GM12878 (cell line): Measurements from ENCODE around the gene PCED1B. TPM values are rescaled to one million over a fixed set of nuclear protein-coding genes. Genes with fewer than 3 reads are reported as not detected.

Experiments
- ATAC-seq: fragments of 200-7000 bp; cut with Tn5 transposase; 3 replicates; pipeline ENCODE4 v1.9.1; 2020; ENCODE audit warnings: mild to moderate bottlenecking, moderate library complexity
- BruUV-seq: library from RNA; stranded (reverse); fragments of 400-500 nt; replicated peaks from 2 replicates; lab custom pipeline; 2021; lab: Mats Ljungman, UMichigan
- CTCF ChIA-PET: fragments of 300-600 bp; sonication (Branson Sonifier 250); formaldehyde crosslinking; extraction: SDS; loops from one replicate; lab custom pipeline; 2021; ENCODE audit warnings: inconsistent platforms; lab: Yijun Ruan, JAX
- POLR2A ChIA-PET: fragments of 350-600 bp; formaldehyde crosslinking; extraction: SDS; loops from one replicate; lab custom pipeline; 2021; ENCODE audit warnings: inconsistent platforms; lab: Charles Lee
- RAD21 ChIA-PET: fragments of 300-600 bp; sonication (Branson Sonifier 250); formaldehyde crosslinking; loops from one replicate; lab custom pipeline; 2023; ENCODE audit warnings: antibody characterized with exemption; ENCODE audit not compliant: unreplicated experiment; lab: Charles Lee
- SMC1A ChIA-PET: fragments of 300-600 bp; sonication (Branson Sonifier 250); formaldehyde crosslinking; loops from one replicate; lab custom pipeline; 2023; ENCODE audit not compliant: unreplicated experiment, uncharacterized antibody; lab: Charles Lee
- DNase-seq: peaks from one replicate; pipeline ENCODE4 v3.0.0-alpha.2; 2011; ENCODE audit warnings: low read depth, low spot score
- FAIRE-seq: peaks from 3 replicates; lab custom pipeline; 2011; peaks lifted over from hg19 to GRCh38; lab: Jason Lieb, UNC
- H2AFZ ChIP-seq: 2 replicates; pipeline ENCODE4 v1.6.0; 2011; ENCODE audit warnings: low read depth, low read length, control low read depth; ENCODE audit not compliant: control insufficient read depth
- H3K27ac ChIP-seq: 2 replicates; pipeline ENCODE4 v1.5.1; 2011; ENCODE audit warnings: control low read depth; ENCODE audit not compliant: control insufficient read depth, insufficient read depth
- H3K27me3 ChIP-seq, 2 experiments: replicated peaks in 1 of 2; 2 replicates each; pipeline versions ENCODE4 v1.6.0 to v1.6.1; 2011; ENCODE audit warnings: low read length in 1 of 2; ENCODE audit not compliant: control insufficient read depth in 2 of 2, insufficient read depth in 2 of 2
- H3K36me3 ChIP-seq, 2 experiments: 2 replicates each; pipeline ENCODE4 v1.5.1; 2011; ENCODE audit warnings: low read length in 1 of 2; ENCODE audit not compliant: control insufficient read depth in 2 of 2, insufficient read depth in 2 of 2
- H3K4me1 ChIP-seq: 2 replicates; pipeline ENCODE4 v1.6.1; 2011; ENCODE audit warnings: mild to moderate bottlenecking, low read length, moderate library complexity, mixed read lengths; ENCODE audit not compliant: control insufficient read depth, insufficient read depth
- H3K4me2 ChIP-seq: 2 replicates; pipeline ENCODE4 v1.6.0; 2011; ENCODE audit warnings: control low read depth; ENCODE audit not compliant: control insufficient read depth, insufficient read depth
- H3K4me3 ChIP-seq: fragments of 200-600 bp; sonication (generic); 2 replicates; pipeline ENCODE4 v1.5.1; 2016
- H3K79me2 ChIP-seq: 2 replicates; pipeline ENCODE4 v1.6.0; 2011; ENCODE audit warnings: low read length; ENCODE audit not compliant: control insufficient read depth, insufficient read depth
- H3K9ac ChIP-seq: 2 replicates; pipeline ENCODE4 v1.8.0; 2011; ENCODE audit warnings: low read length, control low read depth, mixed read lengths; ENCODE audit not compliant: control insufficient read depth, insufficient read depth
- H3K9me3 ChIP-seq: replicated peaks from 3 replicates; pipeline ENCODE4 v1.5.1; 2011; ENCODE audit warnings: mild to moderate bottlenecking, low read length; ENCODE audit not compliant: control insufficient read depth, insufficient read depth
- H4K20me1 ChIP-seq: 2 replicates; pipeline ENCODE4 v1.6.0; 2011; ENCODE audit not compliant: control insufficient read depth, insufficient read depth
- EP300 ChIP-seq, 2 experiments: fragments of 150-350 bp in 1 of 2; IDR thresholded peaks; 2 replicates each; pipeline ENCODE4 v1.6.1; 2011 to 2012; ENCODE audit warnings: low read depth in 2 of 2, low read length in 2 of 2, borderline replicate concordance in 1 of 2, improper control_type of control experiment in 1 of 2, inconsistent platforms in 1 of 2; ENCODE audit not compliant: control insufficient read depth in 1 of 2
- HDAC2 ChIP-seq: fragments of 200-600 bp; sonication (generic); IDR thresholded peaks from 2 replicates; pipeline ENCODE4 v1.6.1; 2017
- HDAC6 ChIP-seq: fragments of 200-600 bp; sonication (generic); IDR thresholded peaks from one replicate; pipeline ENCODE4 v1.8.0; 2017; ENCODE audit warnings: antibody characterized with exemption; ENCODE audit not compliant: unreplicated experiment
- KLF5 ChIP-seq: fragments of 450-650 bp; IDR thresholded peaks from 2 replicates; pipeline ENCODE4 v1.6.1; 2014; ENCODE audit warnings: mild to moderate bottlenecking; ENCODE audit not compliant: partially characterized antibody
- MEF2B ChIP-seq: fragments of 450-650 bp; IDR thresholded peaks from 2 replicates; pipeline ENCODE4 v1.6.1; 2018; ENCODE audit warnings: mild to moderate bottlenecking, moderate library complexity; ENCODE audit not compliant: partially characterized antibody, poor library complexity, severe bottlenecking
- MXI1 ChIP-seq: fragments of 150-350 bp; IDR thresholded peaks from 2 replicates; pipeline ENCODE4 v1.6.1; 2011; ENCODE audit warnings: low read depth, mild to moderate bottlenecking, inconsistent platforms, low read length, improper control_type of control experiment
- RCOR1 ChIP-seq: conservative IDR thresholded peaks from 2 replicates; pipeline ENCODE4 v1.6.1; 2012; ENCODE audit warnings: low read depth, low read length, improper control_type of control experiment
- SIX5 ChIP-seq: IDR thresholded peaks from 2 replicates; pipeline ENCODE4 v1.6.1; 2011; ENCODE audit warnings: mild to moderate bottlenecking, low read depth, low read length, moderate library complexity; ENCODE audit not compliant: severe bottlenecking
- SPI1 ChIP-seq: IDR thresholded peaks from 2 replicates; pipeline ENCODE4 v1.6.1; 2011; ENCODE audit warnings: low read depth, mild to moderate bottlenecking, low read length, moderate library complexity, borderline replicate concordance; ENCODE audit not compliant: insufficient read depth
- STAT3 ChIP-seq: IDR thresholded peaks from 2 replicates; pipeline ENCODE4 v1.6.1; 2011; ENCODE audit warnings: low read depth, low read length, improper control_type of control experiment
- YY1 ChIP-seq: IDR thresholded peaks from 2 replicates; pipeline ENCODE4 v1.6.1; 2011; ENCODE audit warnings: low read depth, mild to moderate bottlenecking, low read length
- ZZZ3 ChIP-seq: IDR thresholded peaks from 2 replicates; pipeline ENCODE4 v1.6.1; 2011; ENCODE audit warnings: low read depth; ENCODE audit not compliant: control insufficient read depth, insufficient read length
- WGBS: methylation state at CpG from one replicate; pipeline ENCODE4 v1.1.6; 2016; ENCODE audit warnings: low lambda C conversion rate; ENCODE audit not compliant: insufficient replicate concordance, insufficient coverage; ENCODE audit errors: missing lambda C conversion rate; 5-methylcytosine and 5-hydroxymethylcytosine counted together
- in situ Hi-C: fragments of 300-500 bp; cut with MboI; formaldehyde crosslinking; loops from 9 replicates; pipeline ENCODE4 v1.14.3; 2018; ENCODE audit warnings: mixed read lengths
- intact Hi-C: fragments of 100-400 bp; cut with micrococcal nuclease; formaldehyde crosslinking; loops from one replicate; pipeline ENCODE4 v1.14.2; 2022; ENCODE audit not compliant: unreplicated experiment
- polyA plus RNA-seq, 11 experiments: library from polyadenylated mRNA; depleted of rRNA in 4 of 11; unstranded in 6 of 11; stranded (reverse) in 5 of 11; fragments of >200 nt; fragmentation: Nextera tagmentation in 4 of 11; fragmentation: Illumina TruSeq in 1 of 11; extraction: Ambion mirVana in 4 of 11; extraction: Trizol in 1 of 11; gene quantifications; 1 replicate in 1 of 11; 2 replicates in 10 of 11; pipeline versions ENCODE4 v1.2.1 to v1.2.3, GENCODE V29; 2011 to 2016; ENCODE audit warnings: inconsistent platforms in 2 of 11, missing spikeins in 2 of 11, low read depth in 1 of 11
- total RNA-seq, 4 experiments: library from RNA; depleted of rRNA in 3 of 4; stranded (reverse); fragments of >200 nt in 3 of 4; fragmentation: Illumina TruSeq in 1 of 4; extraction: Trizol in 1 of 4; gene quantifications; 2 replicates each; pipeline versions ENCODE4 v1.2.1 to v1.2.3, GENCODE V29; 2013 to 2021

The PCED1B gene
- total and polyA plus RNA-seq, 10 of the 15 experiments (the other 5 are each of a cell fraction or from before 2014, with no cell fraction given) = 0.80 to 8.8 (median 3.0) TPM

GRCh38 chr12:47178014-47178413 lies 98.6 kb downstream of the PCED1B start:
- ATAC-seq (no peak), DNase-seq (no peak), FAIRE-seq (no peak)
- POLR2A ChIA-PET = no interaction called here
- no peaks in the 10 kb centered on the region for H4K20me1 ChIP-seq
- TF ChIP-seq RCOR1 (no peak), ZZZ3 (no peak), MXI1 (no peak), SIX5 (no peak), MEF2B (no peak), HDAC2 (no peak), HDAC6 (no peak), EP300 (IDR thresholded peaks at IDR 0.05; ENCODE audit: borderline replicate concordance in 1 of 2, control insufficient read depth in 1 of 2, low read depth in 2 of 2, low read length in 2 of 2) (no peak), STAT3 (no peak), SPI1 (no peak), KLF5 (no peak), YY1 (no peak)
- SMC1A ChIA-PET = no interaction called here
- no peaks in the 10 kb centered on the region for H3K4me1 ChIP-seq
- CTCF ChIA-PET = no interaction called here
- in situ Hi-C loops = no loop called here
- RAD21 ChIA-PET = no interaction called here
- H3K27ac ChIP-seq = no peak overlapping the region
- no peaks in the 10 kb centered on the region for H3K9me3 ChIP-seq
- H2AFZ ChIP-seq = no peak overlapping the region
- H3K36me3 ChIP-seq = no peaks in the 10 kb centered on the region
- 87% methylated on average over 3 of the region's 3 CpGs for WGBS
- BruUV-seq = no TSS peak
- H3K27me3 ChIP-seq = no peaks in the 10 kb centered on the region
- H3K4me2 ChIP-seq = no peak overlapping the region
- H3K79me2 ChIP-seq = no peaks in the 10 kb centered on the region
- H3K9ac ChIP-seq = no peak overlapping the region
- intact Hi-C loops = no loop called here
- no peak overlapping the region for H3K4me3 ChIP-seq
